IPS-15b (cell line): ENCODE results near the gene LRRC30.

Source experiments
- H3K27me3 ChIP-seq: one replicate; pipeline ENCODE4 v1.6.1; 2013; ENCODE audit warnings: low read length; ENCODE audit not compliant: control insufficient read depth, insufficient read depth
- H3K36me3 ChIP-seq: one replicate; pipeline ENCODE4 v1.6.1; 2013; ENCODE audit warnings: low read length; ENCODE audit not compliant: control insufficient read depth, insufficient read depth
- H3K4me1 ChIP-seq: one replicate; pipeline ENCODE4 v1.6.1; 2013; ENCODE audit warnings: mild to moderate bottlenecking, low read length; ENCODE audit not compliant: control insufficient read depth, insufficient read depth
- H3K4me3 ChIP-seq: one replicate; pipeline ENCODE4 v1.5.1; 2013; ENCODE audit warnings: low read depth, low read length
- H3K9ac ChIP-seq: one replicate; pipeline ENCODE4 v1.6.1; 2013; ENCODE audit warnings: low read depth, mild to moderate bottlenecking, low read length
- H3K9me3 ChIP-seq: one replicate; pipeline ENCODE4 v1.6.1; 2013; ENCODE audit warnings: mild to moderate bottlenecking, low read length; ENCODE audit not compliant: control insufficient read depth, insufficient read depth

Gene LRRC30

GRCh38 chr18:7206217-7206616, 24.7 kb upstream of the LRRC30 start:
- Histone ChIP-seq H3K27me3 (no peaks in the 10 kb centered on the region), H3K4me3 (no peak overlapping the region), H3K4me1 (peaks cover 2% of the 10 kb centered on the region), H3K9me3 (no peaks in the 10 kb centered on the region), H3K9ac (no peak overlapping the region), H3K36me3 (no peaks in the 10 kb centered on the region)

- Histone ChIP-seq H3K9ac (no peak overlapping the region), H3K9me3 (no peaks in the 10 kb centered on the region), H3K4me3 (no peak overlapping the region), H3K27me3 (no peaks in the 10 kb centered on the region), H3K4me1 (peaks cover 2% of the 10 kb centered on the region), H3K36me3 (no peaks in the 10 kb centered on the region)
Observed at GRCh38 chr18:7207366-7207915, 23.4 kb upstream of the LRRC30 start.

- Histone ChIP-seq H3K36me3 (no peaks in the 10 kb centered on the region), H3K9me3 (no peaks in the 10 kb centered on the region), H3K4me3 (no peak overlapping the region), H3K27me3 (no peaks in the 10 kb centered on the region), H3K9ac (no peak overlapping the region), H3K4me1 (no peaks in the 10 kb centered on the region)
Observed at GRCh38 chr18:7221424-7222155, 9.3 kb upstream of the LRRC30 start.

- H3K27me3 ChIP-seq = no peaks in the 10 kb centered on the region
- H3K4me3 ChIP-seq = no peak overlapping the region
- no peaks in the 10 kb centered on the region for H3K4me1 ChIP-seq
- no peaks in the 10 kb centered on the region for H3K9me3 ChIP-seq
- H3K9ac ChIP-seq = no peak overlapping the region
- H3K36me3 ChIP-seq = no peaks in the 10 kb centered on the region
Observed at GRCh38 chr18:7224198-7224597, 6.7 kb upstream of the LRRC30 start.

GRCh38 chr18:7232218-7232617, 1.3 kb downstream of the LRRC30 start:
- no peaks in the 10 kb centered on the region for H3K27me3 ChIP-seq
- H3K36me3 ChIP-seq = no peaks in the 10 kb centered on the region
- no peaks in the 10 kb centered on the region for H3K9me3 ChIP-seq
- no peak overlapping the region for H3K9ac ChIP-seq
- no peak overlapping the region for H3K4me3 ChIP-seq
- no peaks in the 10 kb centered on the region for H3K4me1 ChIP-seq

GRCh38 chr18:7233134-7233810, 2.4 kb downstream of the LRRC30 start:
- no peaks in the 10 kb centered on the region for H3K36me3 ChIP-seq

GRCh38 chr18:7234091-7234490, 3.2 kb downstream of the LRRC30 start:
- Histone ChIP-seq H3K27me3 (no peaks in the 10 kb centered on the region), H3K36me3 (no peaks in the 10 kb centered on the region), H3K4me3 (no peak overlapping the region), H3K9me3 (no peaks in the 10 kb centered on the region), H3K9ac (no peak overlapping the region), H3K4me1 (no peaks in the 10 kb centered on the region)

More at GRCh38 chr18:7233134-7233810, 2.4 kb downstream of the LRRC30 start:
- Histone ChIP-seq H3K4me3 (no peak overlapping the region), H3K9ac (no peak overlapping the region), H3K9me3 (no peaks in the 10 kb centered on the region), H3K27me3 (no peaks in the 10 kb centered on the region), H3K4me1 (no peaks in the 10 kb centered on the region)

- H3K27me3 ChIP-seq = no peaks in the 10 kb centered on the region
Observed at GRCh38 chr18:7234956-7235355, 4.1 kb downstream of the LRRC30 start.

GRCh38 chr18:7236072-7236471, 5.2 kb downstream of the LRRC30 start:
- Histone ChIP-seq H3K9me3 (no peaks in the 10 kb centered on the region), H3K4me1 (no peaks in the 10 kb centered on the region)

More at GRCh38 chr18:7234956-7235355, 4.1 kb downstream of the LRRC30 start:
- H3K36me3 ChIP-seq = no peaks in the 10 kb centered on the region
- no peak overlapping the region for H3K9ac ChIP-seq
- no peaks in the 10 kb centered on the region for H3K4me1 ChIP-seq
- no peaks in the 10 kb centered on the region for H3K9me3 ChIP-seq
- no peak overlapping the region for H3K4me3 ChIP-seq

GRCh38 chr18:7236933-7237332, 6.0 kb downstream of the LRRC30 start:
- Histone ChIP-seq H3K27me3 (no peaks in the 10 kb centered on the region), H3K9ac (no peak overlapping the region), H3K4me3 (no peak overlapping the region)

More at GRCh38 chr18:7236072-7236471, 5.2 kb downstream of the LRRC30 start:
- H3K36me3 ChIP-seq = no peaks in the 10 kb centered on the region
- no peak overlapping the region for H3K4me3 ChIP-seq
- no peak overlapping the region for H3K9ac ChIP-seq
- no peaks in the 10 kb centered on the region for H3K27me3 ChIP-seq

GRCh38 chr18:7237673-7238272, 6.9 kb downstream of the LRRC30 start:
- H3K27me3 ChIP-seq = no peaks in the 10 kb centered on the region
- H3K4me1 ChIP-seq = no peaks in the 10 kb centered on the region
- H3K9ac ChIP-seq = no peak overlapping the region
- H3K36me3 ChIP-seq = no peaks in the 10 kb centered on the region
- H3K4me3 ChIP-seq = no peak overlapping the region
- no peaks in the 10 kb centered on the region for H3K9me3 ChIP-seq

More at GRCh38 chr18:7236933-7237332, 6.0 kb downstream of the LRRC30 start:
- H3K4me1 ChIP-seq = no peaks in the 10 kb centered on the region
- H3K36me3 ChIP-seq = no peaks in the 10 kb centered on the region
- H3K9me3 ChIP-seq = no peaks in the 10 kb centered on the region
